ENCODE results near the gene DBF4B.
"Not testable (repeated sequence)": the region's sequence is repeated elsewhere in the genome, so short reads cannot be mapped to it uniquely, and the experiment has no call there.

DBF4B gene, protein sequence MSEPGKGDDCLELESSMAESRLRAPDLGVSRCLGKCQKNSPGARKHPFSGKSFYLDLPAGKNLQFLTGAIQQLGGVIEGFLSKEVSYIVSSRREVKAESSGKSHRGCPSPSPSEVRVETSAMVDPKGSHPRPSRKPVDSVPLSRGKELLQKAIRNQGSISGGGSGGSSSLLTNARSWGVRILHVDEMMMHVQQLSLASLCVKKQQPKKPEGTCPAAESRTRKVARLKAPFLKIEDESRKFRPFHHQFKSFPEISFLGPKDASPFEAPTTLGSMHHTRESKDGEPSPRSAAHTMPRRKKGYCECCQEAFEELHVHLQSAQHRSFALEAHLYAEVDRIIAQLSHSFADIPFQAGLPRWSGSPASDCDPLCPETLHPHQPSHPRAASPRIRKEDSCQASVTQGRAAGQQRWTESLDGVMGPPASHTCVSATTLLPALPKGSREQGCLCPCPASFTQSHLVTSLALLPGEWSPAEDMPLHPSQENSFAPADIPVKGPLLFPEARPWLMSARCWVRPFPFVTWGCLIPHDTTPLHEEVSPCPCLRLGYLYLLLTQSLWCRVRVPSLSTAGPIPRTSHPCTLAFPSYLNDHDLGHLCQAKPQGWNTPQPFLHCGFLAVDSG

DNA sequence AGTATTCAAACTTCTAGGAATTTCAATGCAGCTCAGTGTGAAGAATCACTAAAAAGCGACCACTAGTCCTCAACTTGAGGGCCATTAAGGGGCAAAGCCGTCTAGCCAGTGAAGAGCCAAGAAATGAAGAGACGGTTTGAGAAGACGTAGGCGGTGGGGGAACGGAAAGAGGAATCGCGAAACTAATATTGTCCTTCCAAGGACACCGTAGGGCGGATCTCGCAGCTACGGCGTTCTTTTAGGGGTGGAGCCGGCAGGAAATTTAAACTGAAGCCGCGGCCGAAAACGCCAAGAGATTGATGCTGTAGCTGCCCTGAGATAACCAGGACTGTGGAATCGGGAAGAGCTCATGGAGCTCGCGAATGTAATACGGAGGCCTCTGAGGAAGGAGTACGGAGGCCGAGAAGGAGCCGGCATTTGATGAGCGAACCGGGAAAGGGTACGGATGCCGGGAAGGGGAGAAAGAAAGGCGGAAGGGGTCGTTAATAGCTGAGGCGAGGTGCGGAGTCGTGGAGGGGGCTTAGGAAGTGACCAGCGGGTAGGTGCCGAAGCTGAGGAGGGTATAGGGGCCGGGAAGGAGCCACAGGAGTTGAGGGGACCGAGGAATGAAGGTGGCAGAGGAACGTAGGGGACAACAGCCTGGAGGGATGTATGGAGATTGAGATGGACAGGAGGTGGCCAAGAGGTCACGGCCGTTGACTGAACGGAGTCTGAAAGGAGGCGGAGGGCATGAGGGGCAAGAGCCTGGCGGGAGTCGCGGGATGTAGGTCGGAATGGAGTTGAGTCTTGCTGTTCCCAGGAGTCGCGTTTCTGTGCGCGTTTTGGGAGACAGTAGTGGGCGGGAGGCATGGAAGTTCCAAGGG lies at the start of gene DBF4B:
Gene DBF4B, plus strand, starts transcription at position 265 of the 863 bp plus-strand sequence. Its CDS starts 156 bp downstream, at position 421.
- in situ Hi-C loops (cut with HindIII; ENCODE audit: low sequenced_read_pairs), result no loop called here

DNA sequence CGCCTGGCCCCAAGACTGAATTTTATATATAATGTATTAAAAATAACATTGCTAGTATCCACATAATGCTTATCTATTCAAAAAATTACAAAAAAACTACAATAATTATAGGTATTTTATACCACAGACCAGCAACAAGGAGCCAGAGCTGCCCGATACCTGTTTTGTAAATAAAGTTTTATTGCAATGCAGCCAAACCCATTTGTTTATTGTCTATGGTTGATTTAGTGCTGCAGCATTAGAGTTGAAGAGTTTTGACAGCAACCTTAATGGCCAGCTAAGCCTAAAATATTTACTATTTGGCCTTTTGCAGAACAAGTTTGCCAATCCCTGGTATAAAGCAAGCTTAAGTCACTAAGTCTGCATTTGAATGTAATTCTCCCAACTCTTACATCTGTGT lies 46.6 kb upstream of the DBF4B start:
- in situ Hi-C loops (cut with HindIII; ENCODE audit: low sequenced_read_pairs), result loop anchor here (25.0 kb wide), 1 partner anchor 225 kb away; no protein-coding TSS in a partner anchor

DNA sequence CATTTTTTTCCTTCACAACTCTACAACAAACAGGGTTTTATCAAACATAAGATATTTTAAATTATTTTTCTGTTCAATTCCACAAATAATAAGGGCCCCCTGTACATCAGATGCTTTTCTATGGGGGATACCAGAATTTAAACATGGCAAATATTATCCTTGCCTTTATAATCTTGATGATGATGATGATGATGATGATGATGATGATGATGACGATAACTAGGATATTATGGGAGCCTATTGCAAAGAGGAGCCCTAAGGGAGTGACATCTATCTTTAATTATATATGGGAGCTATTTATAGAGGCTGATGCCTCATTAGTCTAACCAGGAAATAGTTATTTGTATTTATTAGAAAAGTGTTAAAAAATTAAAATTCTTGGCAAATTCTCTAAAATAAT lies 45.4 kb upstream of the DBF4B start:
- in situ Hi-C loops (cut with HindIII; ENCODE audit: low sequenced_read_pairs), result loop anchor here (25.0 kb wide), 1 partner anchor 226 kb away; no protein-coding TSS in a partner anchor

DNA sequence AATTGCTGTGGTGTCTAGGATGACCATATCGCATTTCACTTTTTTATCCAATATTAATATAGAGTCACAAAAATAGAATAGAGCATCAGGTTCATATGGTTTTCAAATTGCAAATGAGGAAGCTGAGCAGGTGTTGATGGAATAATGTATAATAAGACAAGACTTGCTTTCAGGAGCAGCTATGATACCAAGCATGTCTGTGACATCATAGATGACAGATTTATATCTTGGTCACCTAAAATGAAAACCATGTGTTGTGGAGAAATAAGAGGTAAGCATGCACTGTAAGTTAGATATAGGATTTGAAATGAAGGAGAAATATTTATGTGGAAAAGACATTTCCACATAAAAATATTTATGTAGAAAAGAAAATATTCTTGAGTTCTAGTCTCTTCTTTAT lies 43.6 kb upstream of the DBF4B start:
- in situ Hi-C loops (cut with HindIII; ENCODE audit: low sequenced_read_pairs), result loop anchor here (25.0 kb wide), 1 partner anchor 228 kb away; no protein-coding TSS in a partner anchor

DNA sequence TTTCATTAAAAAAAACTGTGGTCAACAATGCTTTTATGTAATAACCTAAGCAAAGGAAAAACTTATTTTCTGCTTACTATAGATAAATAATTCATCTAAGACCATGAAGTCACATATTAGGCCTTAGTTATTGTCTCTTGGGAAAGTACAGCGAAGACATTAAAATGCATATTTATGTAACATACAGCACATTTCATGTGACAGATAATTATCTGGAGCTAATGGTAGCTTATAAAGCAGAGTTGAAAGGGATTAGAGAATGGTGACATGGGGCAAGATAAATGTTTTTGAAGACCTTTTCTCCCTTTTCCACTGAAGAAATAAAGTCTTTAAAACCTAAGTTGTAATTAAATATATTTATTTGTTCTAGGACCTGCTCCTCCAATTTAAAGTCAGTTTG lies 42.5 kb upstream of the DBF4B start:
- in situ Hi-C loops (cut with HindIII; ENCODE audit: low sequenced_read_pairs), result loop anchor here (25.0 kb wide), 1 partner anchor 229 kb away; no protein-coding TSS in a partner anchor

DNA sequence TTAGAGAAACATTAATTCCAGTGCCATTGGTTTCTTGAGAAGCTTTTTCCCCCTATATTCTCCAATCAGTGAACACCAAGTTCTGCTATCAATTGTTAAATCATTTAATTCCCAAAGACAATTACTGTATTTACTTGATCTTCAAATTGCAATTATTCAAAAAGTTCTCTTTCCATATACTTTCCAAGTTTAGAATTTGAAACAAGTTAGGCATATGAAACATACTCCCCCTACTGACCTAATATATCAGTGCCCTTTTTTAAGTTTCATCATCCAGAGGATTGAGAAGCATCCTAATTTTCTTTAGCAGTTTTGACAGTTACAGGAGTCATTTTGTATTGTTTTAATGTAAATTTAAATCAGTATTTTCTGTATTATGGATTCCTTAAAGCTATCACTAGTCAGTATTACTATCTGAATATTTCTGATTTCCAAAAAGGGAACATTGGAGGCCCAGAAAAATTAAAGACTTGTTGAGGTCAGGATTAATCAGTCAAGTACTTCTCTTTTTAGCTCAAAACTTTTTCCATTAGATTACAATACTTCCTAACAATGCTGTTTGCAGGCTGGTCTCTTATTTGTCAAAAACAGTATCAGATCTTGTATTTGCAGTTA lies 35.9 kb upstream of the DBF4B start:
- in situ Hi-C loops (cut with HindIII; ENCODE audit: low sequenced_read_pairs), result loop anchor here (25.0 kb wide), 1 partner anchor 235 kb away; no protein-coding TSS in a partner anchor

GRCh38 chr17:44673893-44674292 lies 34.6 kb upstream of the DBF4B start:
- in situ Hi-C loops (cut with HindIII; ENCODE audit: low sequenced_read_pairs), result loop anchor here (25.0 kb wide), 1 partner anchor 237 kb away; no protein-coding TSS in a partner anchor

DNA sequence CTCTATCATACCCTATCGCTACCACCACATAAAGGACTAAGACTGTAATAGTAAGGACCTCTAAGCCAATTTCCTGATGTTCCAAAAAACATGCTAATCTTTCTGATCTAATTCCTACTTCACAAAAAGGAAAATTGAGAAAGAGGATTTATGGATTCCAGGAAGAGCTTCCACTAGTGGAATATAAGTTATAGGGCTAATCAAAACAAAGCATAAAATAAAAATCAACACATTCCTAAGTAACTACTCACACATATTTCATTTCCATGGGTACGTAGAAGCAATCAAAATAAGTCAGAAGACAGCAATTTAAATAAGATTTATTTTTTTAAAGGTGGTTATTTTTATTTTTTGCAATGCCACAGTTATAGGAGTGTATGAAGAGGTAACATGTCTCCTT lies 31.3 kb upstream of the DBF4B start:
- in situ Hi-C loops (cut with HindIII; ENCODE audit: low sequenced_read_pairs), result no loop called here

DNA sequence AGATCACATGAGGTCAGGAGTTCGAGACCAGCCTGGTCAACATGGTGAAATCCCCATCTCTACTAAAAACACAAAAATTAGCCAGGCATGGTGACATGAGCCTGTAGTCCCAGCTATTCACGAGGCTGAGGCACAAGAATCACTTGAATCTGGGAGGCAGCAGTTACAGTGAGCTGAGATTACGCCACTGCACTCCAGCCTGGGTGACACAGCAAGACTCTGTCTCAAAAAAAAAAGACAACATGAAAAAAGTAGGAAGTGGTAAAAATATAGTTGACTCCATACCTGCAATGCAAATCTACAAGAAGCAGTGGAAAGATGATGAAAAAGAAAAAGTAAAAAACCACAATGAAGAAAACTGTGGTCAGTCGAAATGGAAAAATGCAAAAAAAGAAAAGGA lies 25.2 kb upstream of the DBF4B start:
- in situ Hi-C loops (cut with HindIII; ENCODE audit: low sequenced_read_pairs), result not testable (repeated sequence)

GRCh38 chr17:44687756-44688155 lies 20.7 kb upstream of the DBF4B start:
- in situ Hi-C loops (cut with HindIII; ENCODE audit: low sequenced_read_pairs), result no loop called here

DNA sequence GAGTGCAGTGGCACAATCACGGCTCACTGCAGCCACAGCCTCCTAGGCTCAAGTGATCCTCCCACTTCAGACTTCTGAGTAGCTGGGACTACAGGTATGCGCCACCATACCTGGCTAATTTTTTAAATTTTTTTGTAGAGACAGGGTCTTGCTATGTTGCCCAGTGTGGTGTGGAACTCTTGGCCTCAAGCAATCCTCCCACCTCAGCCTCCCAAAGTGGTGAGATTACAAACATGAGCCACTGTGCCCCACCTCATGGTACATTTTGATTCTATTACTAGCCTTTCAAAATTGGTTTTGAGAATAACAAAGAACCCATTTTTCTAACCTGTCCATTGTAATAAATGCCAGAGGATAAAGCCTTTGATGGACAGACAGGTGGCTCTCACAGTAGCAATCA lies 20.3 kb upstream of the DBF4B start:
- in situ Hi-C loops (cut with HindIII; ENCODE audit: low sequenced_read_pairs), result no loop called here

- in situ Hi-C loops (cut with HindIII; ENCODE audit: low sequenced_read_pairs), result no loop called here
These were observed 19.6 kb upstream of the DBF4B start for GRCh38 chr17:44688675-44689476.

DNA sequence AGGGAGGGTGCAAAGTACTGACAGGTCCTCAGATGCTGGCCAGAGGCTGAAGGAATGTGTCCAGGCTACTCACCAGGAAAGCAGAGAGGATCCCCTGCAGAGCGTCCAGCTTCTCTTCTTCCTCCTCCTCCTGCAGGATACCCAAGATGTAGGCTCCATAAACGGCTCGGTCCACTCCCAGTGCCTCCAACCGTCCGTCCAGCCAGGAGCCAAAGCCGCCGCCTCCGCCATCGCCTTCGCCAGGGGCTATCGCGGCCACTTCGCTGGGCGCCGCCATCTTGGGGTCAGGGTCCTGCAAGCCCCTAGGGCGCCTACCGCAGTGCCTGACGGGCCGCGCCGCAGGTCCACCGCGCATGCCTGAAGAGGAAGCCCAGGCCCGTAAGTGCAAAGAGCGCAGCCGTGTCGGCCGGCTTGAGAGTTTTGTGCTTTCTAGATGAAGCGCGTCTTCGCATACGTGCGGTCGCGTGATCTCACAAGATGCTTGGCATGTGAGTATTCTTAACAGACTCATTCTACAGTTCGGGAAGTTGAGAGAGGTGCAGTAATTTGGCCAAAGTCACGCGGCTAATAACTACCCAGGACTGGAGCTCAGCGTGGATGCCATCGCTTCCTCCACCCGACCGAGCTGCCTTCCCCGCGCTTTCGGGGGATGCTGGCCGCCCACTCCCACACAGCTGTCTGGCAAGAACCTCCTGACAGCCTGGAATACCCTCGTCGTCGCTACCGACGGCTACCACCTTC lies 18.8 kb upstream of the DBF4B start, which contains the start of gene CCDC43:
Gene CCDC43, minus strand, starts transcription at position 300 of the 741 bp plus-strand sequence. Its CDS starts 23 bp downstream, at position 277.
- in situ Hi-C loops (cut with HindIII; ENCODE audit: low sequenced_read_pairs), result no loop called here

GRCh38 chr17:44690746-44691306 lies 17.6 kb upstream of the DBF4B start:
- in situ Hi-C loops (cut with HindIII; ENCODE audit: low sequenced_read_pairs), result not testable (repeated sequence)

GRCh38 chr17:44693609-44694008 lies 14.9 kb upstream of the DBF4B start:
- in situ Hi-C loops (cut with HindIII; ENCODE audit: low sequenced_read_pairs), result no loop called here

DNA sequence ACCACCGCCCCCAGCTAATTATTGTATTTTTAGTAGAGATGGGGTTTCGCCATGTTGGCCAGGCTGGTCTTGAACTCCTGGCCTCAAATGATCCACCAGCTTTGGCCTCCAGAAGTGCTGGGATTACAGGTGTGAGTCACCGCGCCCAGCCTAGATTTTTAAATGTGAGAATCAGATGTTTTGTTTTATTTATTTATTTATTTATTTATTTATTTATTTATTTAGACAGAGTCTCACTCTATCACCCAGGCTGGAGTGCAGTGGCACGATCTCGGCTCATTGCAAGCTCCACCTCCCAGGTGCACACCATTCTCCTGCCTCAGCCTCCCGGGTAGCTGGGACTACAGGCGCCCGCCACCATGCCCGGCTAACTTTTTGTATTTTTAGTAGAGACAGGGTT lies 8.2 kb upstream of the DBF4B start:
- in situ Hi-C loops (cut with HindIII; ENCODE audit: low sequenced_read_pairs), result not testable (repeated sequence)

DNA sequence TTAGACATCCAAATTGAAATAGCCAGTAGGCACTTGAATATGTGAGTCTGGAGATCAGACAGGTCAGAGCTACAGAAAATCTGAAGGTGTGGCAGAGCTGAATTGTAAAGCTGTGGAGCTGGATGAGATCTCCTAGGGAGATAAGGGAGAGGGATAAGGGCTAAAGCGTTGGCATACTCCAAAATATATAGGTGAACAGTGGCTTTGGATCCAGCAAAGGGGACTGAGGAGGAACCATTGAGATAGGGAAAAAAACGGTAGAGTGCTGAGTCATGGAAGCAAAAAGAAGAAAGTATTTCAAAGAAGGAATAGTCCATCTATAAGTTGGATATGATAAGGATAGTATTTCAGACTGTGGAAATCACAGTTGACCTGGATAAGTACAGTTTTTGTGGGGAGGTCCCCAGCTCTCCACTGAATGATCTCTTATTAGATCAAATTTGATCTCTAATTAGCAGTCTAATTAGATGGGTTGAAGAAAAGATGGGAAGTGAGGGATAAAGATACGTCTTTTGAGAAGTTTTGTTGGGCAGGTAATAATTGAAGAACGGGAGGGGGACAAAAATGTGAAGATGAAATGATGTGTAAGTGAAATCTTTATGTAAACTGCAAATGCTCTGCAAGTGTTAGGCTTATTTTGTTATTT lies 587 bp upstream of the DBF4B start:
- in situ Hi-C loops (cut with HindIII; ENCODE audit: low sequenced_read_pairs), result no loop called here

DNA sequence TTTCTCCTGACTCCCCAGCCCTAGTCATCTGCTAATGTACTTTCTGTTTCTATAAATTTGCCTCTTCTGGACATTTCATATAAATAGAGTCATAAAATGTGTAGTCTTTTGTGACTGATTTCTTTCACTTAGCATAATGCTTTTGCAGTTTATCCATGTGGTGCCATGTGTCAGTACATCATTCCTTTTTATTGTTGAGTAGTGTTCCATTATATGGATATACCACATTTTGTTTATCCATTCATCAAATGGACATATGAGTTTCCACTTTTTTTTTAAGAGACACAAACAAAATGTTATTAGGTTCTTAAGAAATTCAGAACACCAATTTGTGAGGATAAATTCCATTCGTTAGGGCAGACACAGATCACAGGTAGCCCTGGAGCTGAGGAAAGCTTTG lies 11.0 kb downstream of the DBF4B start:
- in situ Hi-C loops (cut with HindIII; ENCODE audit: low sequenced_read_pairs), result no loop called here
